ENCODE data around the gene TYRO3.
"Not testable (repeated sequence)": the region's sequence is repeated elsewhere in the genome, so short reads cannot be mapped to it uniquely, and the experiment has no call there.

DNA sequence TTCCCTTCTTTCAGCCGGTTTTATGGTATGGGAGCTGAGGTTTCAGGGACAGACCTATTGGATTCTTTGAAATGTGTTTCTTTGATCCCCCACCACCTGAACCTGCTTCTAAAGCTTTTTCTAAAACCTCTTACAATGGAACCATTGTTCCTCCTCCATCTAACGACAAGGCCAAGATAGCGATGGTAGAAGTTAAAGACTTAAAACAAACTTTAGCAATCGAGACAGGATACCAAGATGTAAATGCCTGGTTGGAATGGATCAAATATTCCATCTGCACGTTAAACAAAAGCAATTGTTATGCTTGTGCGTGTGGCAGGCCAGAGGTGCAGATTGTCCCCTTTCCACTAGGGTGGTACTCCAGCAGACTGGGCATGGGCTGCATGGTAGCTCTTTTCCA, 32.2 kb downstream of the TYRO3 start:
- not testable (repeated sequence) for TF ChIP-seq POLR2A (IDR thresholded peaks at IDR 0.05; ENCODE audit: low read length); GATA1 (IDR thresholded peaks at IDR 0.05; ENCODE audit: low read depth, low read length)

All from erythroblast (primary cell).